ENCODE measurements around the gene USP28.
"Not testable (repeated sequence)": the region's sequence is repeated elsewhere in the genome, so short reads cannot be mapped to it uniquely, and the experiment has no call there.

Gene USP28

DNA sequence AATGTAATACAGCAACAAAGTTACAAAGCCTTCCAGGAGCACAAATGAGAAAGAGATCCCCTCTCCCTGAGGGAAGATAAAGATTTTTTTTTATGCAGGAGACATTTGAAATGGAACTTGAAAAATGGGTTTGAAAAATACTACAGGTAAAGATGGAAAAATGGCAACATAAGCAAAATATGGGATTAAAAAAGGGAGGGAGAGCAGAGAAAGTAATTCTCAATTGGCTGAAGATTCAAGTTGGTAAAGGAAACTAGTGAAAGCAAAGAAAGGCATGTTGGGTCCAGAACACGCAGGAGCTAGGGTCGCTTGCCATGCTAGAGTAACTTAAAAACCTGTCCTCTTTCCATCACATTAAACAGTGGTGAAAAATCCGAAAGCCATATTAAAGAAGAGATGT lies 103.4 kb downstream of the USP28 start:
- no peak for DNase-seq

DNA sequence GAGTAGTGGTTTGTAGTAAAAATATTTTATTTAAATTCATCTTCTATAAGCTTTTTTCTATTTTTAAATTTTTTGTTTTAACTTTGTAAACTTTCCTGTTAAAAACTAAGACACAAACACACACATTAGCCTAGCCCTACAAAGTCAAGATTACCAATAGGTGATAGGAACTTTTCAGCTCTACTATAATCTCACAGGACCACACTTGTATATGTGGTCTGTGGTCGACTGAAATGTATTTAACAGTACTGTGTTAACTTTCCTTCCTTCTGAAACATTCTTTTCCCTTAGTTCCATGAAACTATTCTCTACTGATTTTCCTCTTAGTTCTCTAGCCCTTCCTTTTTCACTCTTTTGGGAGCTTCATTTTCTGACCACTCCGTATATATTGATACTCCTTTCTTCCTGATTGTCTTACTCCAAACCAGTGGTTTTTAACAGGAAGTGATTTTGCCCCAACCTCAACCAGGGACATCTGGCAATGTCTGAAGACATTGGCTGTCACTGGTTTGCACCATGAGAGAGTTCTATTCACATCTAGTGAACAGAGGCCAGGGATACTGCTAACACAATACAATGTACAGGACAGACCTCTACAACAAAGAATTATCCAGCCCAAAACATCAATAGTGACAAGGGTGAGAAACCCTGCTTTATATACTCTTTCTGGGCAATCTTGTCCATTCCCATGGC lies 110.7 kb downstream of the USP28 start:
- no peak for DNase-seq

DNA sequence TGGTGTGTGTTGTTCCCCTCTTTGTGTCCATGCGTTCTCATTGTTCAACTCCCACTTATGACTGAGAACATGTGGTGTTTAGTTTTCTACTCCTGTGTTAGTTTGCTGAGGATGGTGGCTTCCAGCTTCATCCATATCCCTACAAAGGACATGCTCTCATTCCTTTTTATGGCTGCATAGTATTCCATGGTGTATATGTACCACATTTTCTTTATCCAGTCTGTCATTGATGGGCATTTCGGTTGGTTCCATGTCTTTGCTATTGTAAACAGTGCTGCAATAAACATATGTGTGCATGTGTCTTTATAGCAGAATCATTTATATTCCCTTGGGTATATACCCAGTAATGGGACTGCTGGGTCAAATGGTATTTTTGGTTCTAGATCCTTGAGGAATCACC lies 112.3 kb downstream of the USP28 start:
- not testable (repeated sequence) for DNase-seq

DNA sequence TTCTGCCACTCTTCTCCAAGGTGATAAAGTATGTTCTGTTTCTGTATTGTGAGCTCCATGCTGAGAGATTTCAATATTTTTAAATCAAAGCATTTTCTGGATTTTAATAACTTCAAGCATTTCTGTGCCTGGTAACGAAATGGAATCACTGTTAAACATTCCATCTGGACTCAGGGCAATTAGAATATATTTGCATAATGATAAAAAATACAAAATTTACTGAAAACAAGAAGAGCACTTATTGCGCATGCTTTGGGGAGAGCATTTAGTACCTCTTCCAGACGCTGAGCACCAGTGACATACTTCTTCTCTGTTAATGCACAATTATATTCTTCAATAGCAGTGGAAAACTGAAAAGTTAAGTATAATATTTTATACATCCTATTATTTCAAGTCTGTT lies 115.1 kb downstream of the USP28 start:
- DNase-seq, result no peak

DNA sequence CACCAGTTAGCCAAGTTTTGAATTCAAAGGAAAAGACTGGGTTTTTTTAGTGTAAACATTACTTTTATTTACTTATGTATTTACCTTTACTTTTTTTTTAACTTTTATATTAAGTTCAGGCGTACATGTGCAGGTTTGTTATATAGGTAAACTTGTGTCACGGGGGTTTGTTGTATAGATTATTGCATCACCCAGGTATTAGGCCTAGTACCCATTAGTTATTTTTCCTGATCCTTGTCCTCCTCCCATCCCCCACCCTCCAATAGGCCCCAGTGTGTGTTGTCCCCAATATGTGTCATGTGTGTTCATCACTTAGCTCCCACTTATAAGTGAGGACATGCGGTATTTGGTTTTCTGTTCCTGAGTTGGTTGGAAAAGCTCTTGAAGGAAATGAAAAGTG lies 122.4 kb downstream of the USP28 start:
- DNase-seq, result no peak

Measured in fibroblast of upper back skin (primary cell).